Measurements from ENCODE around the gene KLF7.

DNA sequence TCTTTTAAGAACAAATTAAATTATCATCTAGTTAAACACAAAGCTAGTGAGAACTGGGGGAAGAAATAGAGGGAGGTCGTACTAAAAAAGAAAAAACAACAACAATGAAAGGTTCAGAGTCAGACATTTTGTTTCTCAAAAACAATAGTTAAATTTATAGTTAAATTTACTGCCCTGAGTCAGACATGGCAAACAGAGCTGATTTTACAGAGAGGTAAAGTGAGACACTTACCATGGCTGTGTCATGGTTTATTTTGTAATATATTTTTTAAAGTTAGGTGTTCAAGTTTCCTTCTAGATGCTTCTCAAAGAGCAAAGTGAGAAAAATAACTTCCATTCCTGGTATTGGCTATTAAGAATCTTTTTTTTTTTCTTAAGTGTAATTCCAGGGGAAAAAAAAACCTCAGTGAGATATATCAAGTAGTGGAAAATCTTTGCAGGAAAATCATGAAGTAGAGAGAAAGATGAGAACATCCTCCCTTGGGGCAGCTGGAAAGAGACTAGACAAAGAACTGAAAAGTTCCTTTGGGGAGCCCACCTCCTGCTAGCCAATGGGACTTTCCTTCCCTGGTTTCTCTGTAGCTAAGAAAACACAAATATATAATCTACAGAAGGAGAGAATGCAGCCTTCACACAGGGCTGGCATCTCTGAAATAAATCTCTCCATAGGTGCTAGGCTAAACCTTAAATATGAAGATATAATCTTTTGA, 12.3 kb downstream of the KLF7 start:
- TF ChIP-seq, protein P1, sequence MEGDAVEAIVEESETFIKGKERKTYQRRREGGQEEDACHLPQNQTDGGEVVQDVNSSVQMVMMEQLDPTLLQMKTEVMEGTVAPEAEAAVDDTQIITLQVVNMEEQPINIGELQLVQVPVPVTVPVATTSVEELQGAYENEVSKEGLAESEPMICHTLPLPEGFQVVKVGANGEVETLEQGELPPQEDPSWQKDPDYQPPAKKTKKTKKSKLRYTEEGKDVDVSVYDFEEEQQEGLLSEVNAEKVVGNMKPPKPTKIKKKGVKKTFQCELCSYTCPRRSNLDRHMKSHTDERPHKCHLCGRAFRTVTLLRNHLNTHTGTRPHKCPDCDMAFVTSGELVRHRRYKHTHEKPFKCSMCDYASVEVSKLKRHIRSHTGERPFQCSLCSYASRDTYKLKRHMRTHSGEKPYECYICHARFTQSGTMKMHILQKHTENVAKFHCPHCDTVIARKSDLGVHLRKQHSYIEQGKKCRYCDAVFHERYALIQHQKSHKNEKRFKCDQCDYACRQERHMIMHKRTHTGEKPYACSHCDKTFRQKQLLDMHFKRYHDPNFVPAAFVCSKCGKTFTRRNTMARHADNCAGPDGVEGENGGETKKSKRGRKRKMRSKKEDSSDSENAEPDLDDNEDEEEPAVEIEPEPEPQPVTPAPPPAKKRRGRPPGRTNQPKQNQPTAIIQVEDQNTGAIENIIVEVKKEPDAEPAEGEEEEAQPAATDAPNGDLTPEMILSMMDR (IDR thresholded peaks at IDR 0.05; ENCODE audit: extremely low read depth in 1 of 2, insufficient read depth in 1 of 2, low read depth in 1 of 2, low read length in 2 of 2) = no peak
- TF ChIP-seq POLR2A (IDR thresholded peaks at IDR 0.05; ENCODE audit: low read depth, low read length) = no peak
- no peak for TF ChIP-seq POLR2AphosphoS5 (IDR thresholded peaks at IDR 0.05; ENCODE audit: insufficient read depth, low read depth, low read length)
- no peak for TF ChIP-seq MYC (IDR thresholded peaks at IDR 0.05; ENCODE audit: low read depth, low read length)
- TF ChIP-seq, protein P2, sequence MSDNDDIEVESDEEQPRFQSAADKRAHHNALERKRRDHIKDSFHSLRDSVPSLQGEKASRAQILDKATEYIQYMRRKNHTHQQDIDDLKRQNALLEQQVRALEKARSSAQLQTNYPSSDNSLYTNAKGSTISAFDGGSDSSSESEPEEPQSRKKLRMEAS (IDR thresholded peaks at IDR 0.05; ENCODE audit: insufficient read depth, insufficient read length) = no peak
- TF ChIP-seq JUN (IDR thresholded peaks at IDR 0.05; ENCODE audit: borderline replicate concordance, insufficient read depth, insufficient read length, low read depth) = no peak
- no peak for TF ChIP-seq EZH2 (IDR thresholded peaks at IDR 0.05; ENCODE audit: borderline replicate concordance, low read depth, low read length, severe bottlenecking)
- TF ChIP-seq GATA2 (IDR thresholded peaks at IDR 0.05; ENCODE audit: insufficient read depth, insufficient read length, low read depth, low read length) = no peak
